Rectal smooth muscle tissue (tissue), 1 donor: Measurements from ENCODE around the gene ADARB2.
"Not testable (repeated sequence)": the region's sequence is repeated elsewhere in the genome, so short reads cannot be mapped to it uniquely, and the experiment has no call there.

Experiments used
- H3K27ac ChIP-seq: one replicate; pipeline ENCODE4 v1.7.0; 2013; ENCODE audit warnings: low read depth, low read length, inconsistent platforms
- H3K27me3 ChIP-seq: one replicate; pipeline ENCODE4 v1.7.0; 2013; ENCODE audit warnings: low read length; ENCODE audit not compliant: control insufficient read depth, insufficient read depth
- H3K36me3 ChIP-seq: one replicate; pipeline ENCODE4 v1.7.0; 2013; ENCODE audit warnings: low read length; ENCODE audit not compliant: control insufficient read depth, insufficient read depth
- H3K4me1 ChIP-seq: one replicate; pipeline ENCODE4 v1.7.0; 2013; ENCODE audit warnings: low read length; ENCODE audit not compliant: control insufficient read depth, insufficient read depth
- H3K4me3 ChIP-seq: one replicate; pipeline ENCODE4 v1.7.0; 2013; ENCODE audit warnings: low read length
- H3K9ac ChIP-seq: one replicate; pipeline ENCODE4 v1.7.0; 2013; ENCODE audit warnings: low read length

ADARB2 gene

GRCh38 chr10:1333981-1334380 is 403.3 kb downstream of the ADARB2 start:
- Histone ChIP-seq H3K9ac (no peak overlapping the region), H3K4me3 (no peak overlapping the region), H3K36me3 (no peaks in the 10 kb centered on the region), H3K27me3 (no peaks in the 10 kb centered on the region), H3K4me1 (no peaks in the 10 kb centered on the region), H3K27ac (no peak overlapping the region)

DNA sequence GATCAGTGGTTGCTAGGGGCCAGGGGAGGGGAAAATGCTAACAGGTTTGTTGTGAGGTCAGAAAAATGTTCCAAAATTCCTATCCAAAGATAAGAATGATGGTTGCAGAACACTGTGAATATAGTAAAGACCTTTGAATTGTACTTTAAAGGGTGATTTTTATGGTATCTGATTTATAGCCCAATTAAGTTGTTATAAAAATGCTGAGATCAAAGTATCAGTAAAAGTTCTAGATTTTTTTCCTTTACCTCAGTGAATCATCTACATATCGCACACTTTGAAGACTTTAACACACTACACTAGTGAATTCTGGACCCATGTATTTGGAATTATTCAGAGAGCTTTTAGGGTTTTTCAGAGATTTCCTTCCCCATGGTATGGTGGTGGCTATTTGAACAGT is 405.8 kb downstream of the ADARB2 start:
- Histone ChIP-seq H3K36me3 (no peaks in the 10 kb centered on the region), H3K4me1 (no peaks in the 10 kb centered on the region), H3K4me3 (no peak overlapping the region), H3K27ac (no peak overlapping the region), H3K27me3 (no peaks in the 10 kb centered on the region), H3K9ac (no peak overlapping the region)

- H3K4me3 ChIP-seq, result no peak overlapping the region
- no peak overlapping the region for H3K9ac ChIP-seq
- no peaks in the 10 kb centered on the region for H3K27me3 ChIP-seq
- no peaks in the 10 kb centered on the region for H3K36me3 ChIP-seq
- no peaks in the 10 kb centered on the region for H3K4me1 ChIP-seq
- no peak overlapping the region for H3K27ac ChIP-seq
Measured at GRCh38 chr10:1329622-1330021, 407.7 kb downstream of the ADARB2 start.

DNA sequence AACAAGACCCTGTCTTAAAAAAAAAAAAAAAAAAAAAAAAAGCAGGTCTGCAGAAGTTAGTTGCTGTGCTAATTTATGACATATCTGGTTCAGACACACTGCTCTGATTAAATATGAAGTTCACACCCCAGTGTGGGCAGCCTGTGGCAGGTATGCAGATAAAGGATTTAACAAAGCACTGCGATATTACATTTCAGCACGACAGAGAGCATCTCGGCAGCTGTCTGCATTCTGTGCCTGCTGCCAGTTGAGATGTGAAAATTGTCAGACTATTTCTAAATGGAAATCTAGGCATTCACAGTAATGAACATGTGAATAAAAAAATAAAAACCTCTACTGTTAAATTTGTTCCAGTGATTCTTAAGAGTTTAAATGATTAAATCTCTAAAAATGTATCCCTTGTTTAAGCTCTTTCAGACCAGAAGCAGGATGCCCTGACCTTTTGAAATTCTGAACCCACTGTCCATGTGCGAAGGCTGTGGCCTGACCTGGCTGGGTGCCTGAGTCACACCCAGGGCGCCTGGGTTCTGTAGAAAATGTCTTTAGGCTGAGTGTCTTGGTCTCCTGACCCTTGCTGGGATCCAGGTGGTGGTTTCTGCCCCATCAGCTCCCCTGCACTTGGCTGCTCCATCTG is 408.2 kb downstream of the ADARB2 start:
- H3K4me3 ChIP-seq, result no peak overlapping the region
- no peaks in the 10 kb centered on the region for H3K36me3 ChIP-seq
- H3K27ac ChIP-seq, result no peak overlapping the region
- no peak overlapping the region for H3K9ac ChIP-seq
- no peaks in the 10 kb centered on the region for H3K27me3 ChIP-seq
- H3K4me1 ChIP-seq, result no peaks in the 10 kb centered on the region

DNA sequence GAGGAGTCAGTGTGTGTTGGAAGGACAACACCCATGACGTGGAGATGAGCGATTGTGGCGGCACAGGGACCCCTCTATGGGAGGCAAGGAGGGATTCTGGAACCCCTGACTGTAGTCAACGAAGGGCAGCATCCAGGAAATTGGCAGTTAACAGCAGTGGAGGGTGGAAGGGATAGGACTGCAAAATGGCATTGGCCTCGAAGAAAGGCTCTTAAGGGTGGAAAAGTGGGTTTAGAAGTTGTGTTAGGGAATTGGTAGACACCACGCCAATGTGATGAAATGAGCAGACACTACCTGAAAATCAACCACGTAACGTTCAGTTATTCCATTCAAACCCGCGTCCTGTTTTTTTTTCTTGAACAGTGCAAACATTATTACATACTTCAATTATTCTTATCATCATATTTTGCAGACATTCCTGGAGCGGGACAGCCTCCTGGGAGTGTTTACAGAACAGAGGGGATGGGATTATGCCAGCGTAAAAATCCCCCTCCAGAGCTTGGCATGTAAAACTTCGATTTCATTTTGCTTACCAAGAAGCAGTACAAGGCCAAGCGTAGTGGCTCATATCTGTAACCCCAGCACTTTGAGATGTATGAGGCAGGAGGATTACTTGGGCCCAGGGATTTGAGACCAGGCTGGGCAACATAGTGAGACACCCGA is 409.0 kb downstream of the ADARB2 start:
- no peak overlapping the region for H3K4me3 ChIP-seq
- H3K9ac ChIP-seq, result no peak overlapping the region
- H3K27me3 ChIP-seq, result no peaks in the 10 kb centered on the region
- H3K27ac ChIP-seq, result no peak overlapping the region
- H3K4me1 ChIP-seq, result no peaks in the 10 kb centered on the region
- H3K36me3 ChIP-seq, result no peaks in the 10 kb centered on the region

DNA sequence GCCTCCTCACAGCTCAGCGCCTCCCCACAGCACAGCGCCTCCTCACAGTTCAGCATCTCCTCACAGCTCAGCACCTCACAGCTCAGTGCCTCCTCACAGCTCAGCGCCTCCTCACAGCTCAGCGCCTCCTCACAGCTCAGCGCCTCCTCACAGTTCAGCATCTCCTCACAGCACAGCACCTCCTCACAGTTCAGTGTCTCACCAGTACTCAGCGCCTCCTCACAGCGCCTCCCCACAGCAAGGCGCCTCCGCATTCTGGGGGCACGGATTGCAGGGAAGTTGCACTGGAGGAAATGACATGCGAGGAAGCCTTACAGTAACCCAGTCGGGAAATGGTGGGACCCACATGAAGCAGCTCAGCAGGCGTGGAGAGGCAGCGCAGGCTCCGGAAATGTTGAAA is 409.6 kb downstream of the ADARB2 start:
- H3K27me3 ChIP-seq, result no peaks in the 10 kb centered on the region
- no peaks in the 10 kb centered on the region for H3K4me1 ChIP-seq
- H3K36me3 ChIP-seq, result no peaks in the 10 kb centered on the region
- no peak overlapping the region for H3K9ac ChIP-seq
- H3K27ac ChIP-seq, result no peak overlapping the region
- no peak overlapping the region for H3K4me3 ChIP-seq

DNA sequence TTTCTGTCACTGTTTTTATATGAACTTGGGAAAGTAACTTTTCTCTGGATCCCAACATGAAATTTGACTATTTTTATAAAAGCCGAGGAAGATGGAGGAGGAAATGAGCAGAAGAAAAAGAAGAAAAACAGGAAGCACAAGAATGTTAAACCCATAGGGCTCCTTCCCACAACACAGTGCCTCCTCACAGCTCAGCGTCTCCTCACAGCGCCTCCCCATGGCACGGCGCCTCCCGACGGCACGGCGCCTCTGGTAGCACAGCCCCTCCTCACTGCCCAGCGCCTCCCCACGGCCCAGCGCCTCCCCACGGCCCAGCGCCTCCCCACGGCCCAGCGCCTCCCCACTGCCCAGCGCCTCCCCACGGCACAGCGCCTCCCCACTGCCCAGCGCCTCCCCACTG is 410.8 kb downstream of the ADARB2 start:
- not testable (repeated sequence) for H3K27ac ChIP-seq, H3K36me3 ChIP-seq, H3K27me3 ChIP-seq, H3K4me3 ChIP-seq, H3K4me1 ChIP-seq, H3K9ac ChIP-seq

- Histone ChIP-seq H3K4me1 (no peaks in the 10 kb centered on the region), H3K36me3 (no peaks in the 10 kb centered on the region), H3K4me3 (no peak overlapping the region), H3K27ac (no peak overlapping the region), H3K9ac (no peak overlapping the region), H3K27me3 (no peaks in the 10 kb centered on the region)
Measured at GRCh38 chr10:1324903-1325302, 412.4 kb downstream of the ADARB2 start.

- Histone ChIP-seq H3K9ac (no peak overlapping the region), H3K4me3 (no peak overlapping the region), H3K4me1 (no peaks in the 10 kb centered on the region), H3K27ac (no peak overlapping the region), H3K36me3 (no peaks in the 10 kb centered on the region), H3K27me3 (no peaks in the 10 kb centered on the region)
Measured at GRCh38 chr10:1323951-1324350, 413.4 kb downstream of the ADARB2 start.

DNA sequence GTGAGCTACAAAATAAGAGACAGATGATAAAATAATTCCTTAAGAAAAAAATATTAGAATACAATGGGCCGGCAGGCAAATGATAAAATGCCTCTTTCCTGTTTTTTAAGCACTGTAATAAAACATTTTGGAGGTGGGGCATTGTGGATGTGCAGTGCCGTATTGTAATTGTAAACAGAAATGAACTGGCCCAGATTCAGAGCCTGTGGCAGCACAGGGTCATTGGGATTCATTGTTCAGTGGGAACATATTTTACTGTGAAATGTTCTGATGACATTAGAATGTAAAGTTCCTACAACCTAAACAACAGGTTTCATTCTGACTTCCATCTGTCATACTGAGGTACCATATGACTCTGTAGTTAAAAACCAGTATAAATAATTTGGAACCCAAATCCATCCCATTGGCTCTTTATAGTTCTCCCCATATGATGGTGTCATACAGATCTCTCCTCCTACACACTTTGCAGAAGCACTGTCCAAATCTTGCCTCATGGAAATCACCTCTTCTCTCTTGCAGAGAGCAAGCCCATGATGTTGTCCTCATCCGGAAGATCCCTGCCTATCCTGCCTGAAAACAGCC is 416.5 kb downstream of the ADARB2 start:
- Histone ChIP-seq H3K4me1 (no peaks in the 10 kb centered on the region), H3K4me3 (no peak overlapping the region), H3K27ac (no peak overlapping the region), H3K27me3 (no peaks in the 10 kb centered on the region), H3K9ac (no peak overlapping the region), H3K36me3 (no peaks in the 10 kb centered on the region)

DNA sequence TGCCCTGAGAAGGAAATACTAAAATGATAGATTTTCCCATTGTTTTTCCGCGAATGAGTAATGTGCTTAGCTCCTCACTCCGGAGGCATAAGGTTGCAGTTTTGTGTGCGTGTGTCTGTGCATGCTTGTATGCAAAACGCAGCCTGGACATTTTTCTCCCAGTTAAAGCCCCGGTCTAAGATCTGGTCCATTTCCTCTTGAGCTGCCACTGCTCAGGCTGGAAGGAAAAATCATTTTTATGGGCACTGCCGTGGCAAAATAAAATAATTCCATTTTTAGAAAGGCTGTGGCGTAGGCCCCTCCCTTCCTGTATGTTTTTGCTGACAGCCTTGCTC is 420.5 kb downstream of the ADARB2 start:
- no peak overlapping the region for H3K27ac ChIP-seq
- no peak overlapping the region for H3K4me3 ChIP-seq
- no peak overlapping the region for H3K9ac ChIP-seq
- no peaks in the 10 kb centered on the region for H3K4me1 ChIP-seq
- H3K36me3 ChIP-seq, result no peaks in the 10 kb centered on the region
- no peaks in the 10 kb centered on the region for H3K27me3 ChIP-seq

- Histone ChIP-seq H3K9ac (no peak overlapping the region), H3K27me3 (no peaks in the 10 kb centered on the region), H3K4me3 (no peak overlapping the region), H3K27ac (no peak overlapping the region), H3K36me3 (no peaks in the 10 kb centered on the region), H3K4me1 (no peaks in the 10 kb centered on the region)
Measured at GRCh38 chr10:1316121-1316808, 421.1 kb downstream of the ADARB2 start.
